ENCODE data around the gene FSHR. TPM values are rescaled to one million over a fixed set of nuclear protein-coding genes. Genes with fewer than 3 reads are reported as not detected.

Gene FSHR
- total and polyA plus RNA-seq, 2 experiments from 2014 or later, result not detected

DNA sequence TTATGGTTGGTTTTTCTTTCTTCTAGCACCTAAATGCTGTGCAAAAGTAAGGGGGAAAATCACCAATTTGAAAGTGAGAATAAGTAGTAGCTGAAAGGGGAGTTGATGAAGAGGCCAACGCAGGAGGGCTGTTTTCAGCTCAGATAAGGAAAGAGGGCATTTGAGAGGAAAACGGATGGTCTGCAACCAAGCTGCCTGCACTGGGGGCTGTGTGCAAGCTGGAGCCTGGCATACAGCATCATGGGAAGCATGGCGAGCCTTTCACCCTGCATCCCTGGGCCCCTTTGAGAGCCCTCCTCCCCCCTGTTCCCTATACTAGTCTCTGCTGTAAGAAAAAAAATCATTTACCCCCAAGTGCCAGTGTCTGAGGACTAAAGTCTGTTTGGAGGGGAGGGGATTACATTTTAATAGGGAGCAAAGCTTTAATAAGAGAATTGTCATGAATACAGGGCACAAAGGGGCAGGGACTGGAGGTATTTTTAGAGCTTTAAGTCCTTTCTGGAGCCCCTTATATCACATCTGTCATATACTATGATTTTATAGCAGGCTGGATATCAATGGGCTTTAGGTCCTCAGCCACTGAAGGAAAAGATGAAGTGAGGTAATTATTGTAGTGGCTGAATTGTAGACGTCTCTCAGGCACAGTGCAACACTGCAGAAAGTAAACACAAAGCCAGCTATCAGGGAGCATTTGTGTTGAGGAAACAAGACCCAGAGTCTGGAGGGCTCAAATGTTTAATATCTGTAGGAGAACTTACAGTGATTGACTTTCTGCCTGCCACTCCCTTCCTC, 120.7 kb downstream of the FSHR start (continued):
- TF ChIP-seq, protein P1, sequence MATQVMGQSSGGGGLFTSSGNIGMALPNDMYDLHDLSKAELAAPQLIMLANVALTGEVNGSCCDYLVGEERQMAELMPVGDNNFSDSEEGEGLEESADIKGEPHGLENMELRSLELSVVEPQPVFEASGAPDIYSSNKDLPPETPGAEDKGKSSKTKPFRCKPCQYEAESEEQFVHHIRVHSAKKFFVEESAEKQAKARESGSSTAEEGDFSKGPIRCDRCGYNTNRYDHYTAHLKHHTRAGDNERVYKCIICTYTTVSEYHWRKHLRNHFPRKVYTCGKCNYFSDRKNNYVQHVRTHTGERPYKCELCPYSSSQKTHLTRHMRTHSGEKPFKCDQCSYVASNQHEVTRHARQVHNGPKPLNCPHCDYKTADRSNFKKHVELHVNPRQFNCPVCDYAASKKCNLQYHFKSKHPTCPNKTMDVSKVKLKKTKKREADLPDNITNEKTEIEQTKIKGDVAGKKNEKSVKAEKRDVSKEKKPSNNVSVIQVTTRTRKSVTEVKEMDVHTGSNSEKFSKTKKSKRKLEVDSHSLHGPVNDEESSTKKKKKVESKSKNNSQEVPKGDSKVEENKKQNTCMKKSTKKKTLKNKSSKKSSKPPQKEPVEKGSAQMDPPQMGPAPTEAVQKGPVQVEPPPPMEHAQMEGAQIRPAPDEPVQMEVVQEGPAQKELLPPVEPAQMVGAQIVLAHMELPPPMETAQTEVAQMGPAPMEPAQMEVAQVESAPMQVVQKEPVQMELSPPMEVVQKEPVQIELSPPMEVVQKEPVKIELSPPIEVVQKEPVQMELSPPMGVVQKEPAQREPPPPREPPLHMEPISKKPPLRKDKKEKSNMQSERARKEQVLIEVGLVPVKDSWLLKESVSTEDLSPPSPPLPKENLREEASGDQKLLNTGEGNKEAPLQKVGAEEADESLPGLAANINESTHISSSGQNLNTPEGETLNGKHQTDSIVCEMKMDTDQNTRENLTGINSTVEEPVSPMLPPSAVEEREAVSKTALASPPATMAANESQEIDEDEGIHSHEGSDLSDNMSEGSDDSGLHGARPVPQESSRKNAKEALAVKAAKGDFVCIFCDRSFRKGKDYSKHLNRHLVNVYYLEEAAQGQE (IDR thresholded peaks at IDR 0.05; ENCODE audit: unreplicated experiment), result no peak
- TF ChIP-seq EZH2 (IDR thresholded peaks at IDR 0.05; ENCODE audit: low read depth, unreplicated experiment), result no peak
- TF ChIP-seq ZNF114 (CRISPR knock-in tag; IDR thresholded peaks at IDR 0.05), result no peak
- no peak for TF ChIP-seq POLR2AphosphoS5 (IDR thresholded peaks at IDR 0.05; ENCODE audit: low read depth)
- no peak for TF ChIP-seq CREB1 (CRISPR knock-in tag; IDR thresholded peaks at IDR 0.05; ENCODE audit: low read depth)

DNA sequence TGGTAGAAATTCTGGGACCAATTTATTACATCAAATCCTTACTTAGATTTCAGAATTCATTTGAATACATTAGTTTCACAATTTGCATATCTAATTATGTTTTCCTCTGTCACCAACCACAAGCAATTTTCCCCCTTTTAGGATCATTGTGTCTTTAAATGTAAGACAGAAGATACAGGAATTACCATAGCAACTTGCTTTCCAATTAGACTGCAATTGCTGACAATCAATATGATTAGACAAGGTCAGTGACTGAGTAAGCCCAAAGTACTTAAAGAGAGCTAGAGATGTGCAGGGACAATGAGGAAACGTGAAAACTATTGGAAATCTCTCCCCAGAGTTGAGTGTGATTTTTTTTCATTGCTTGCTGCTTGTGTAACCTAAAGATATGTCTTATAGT, 121.4 kb downstream of the FSHR start:
- H3K4me3 Mint-ChIP-seq, result no peak overlapping the region
- Histone ChIP-seq H3K4me2 (no peak overlapping the region), H3K9me2 (ENCODE audit: insufficient read depth) (no peaks in the 10 kb centered on the region), H3K4me3 (no peak overlapping the region), H3K79me2 (replicated peaks; ENCODE audit: insufficient read depth) (no peaks in the 10 kb centered on the region), H3K36me3 (ENCODE audit: insufficient read depth) (no peaks in the 10 kb centered on the region), H4K20me1 (replicated peaks; ENCODE audit: insufficient read depth) (no peaks in the 10 kb centered on the region), H3K4me1 (ENCODE audit: insufficient read depth) (no peaks in the 10 kb centered on the region), H3K27me3 (ENCODE audit: insufficient read depth) (no peaks in the 10 kb centered on the region), H3K27ac (ENCODE audit: low read depth) (no peak overlapping the region), H3F3A (replicated peaks; ENCODE audit: low read depth) (no peaks in the 10 kb centered on the region), H2AFZ (no peak overlapping the region)
- H3K36me3 Mint-ChIP-seq (ENCODE audit: low read depth), result no peaks in the 10 kb centered on the region
- H3K27ac Mint-ChIP-seq, result no peak overlapping the region
- peaks cover 9% of the 10 kb centered on the region for H3K4me1 Mint-ChIP-seq
- DNase-seq (ENCODE audit: low spot score) (no peak), ATAC-seq (no peak)
- peaks cover 2% of the 10 kb centered on the region for H3K27me3 Mint-ChIP-seq (ENCODE audit: insufficient read depth, low read depth, poor library complexity)
- H3K9me3 Mint-ChIP-seq, result no peaks in the 10 kb centered on the region
- TF ChIP-seq JUNB (IDR thresholded peaks at IDR 0.05; ENCODE audit: unreplicated experiment) (no peak), EZH2phosphoT487 (IDR thresholded peaks at IDR 0.05; ENCODE audit: unreplicated experiment) (no peak), EZH2 (IDR thresholded peaks at IDR 0.05; ENCODE audit: low read depth, unreplicated experiment) (no peak), ZNF114 (CRISPR knock-in tag; IDR thresholded peaks at IDR 0.05) (no peak), POLR2AphosphoS5 (IDR thresholded peaks at IDR 0.05; ENCODE audit: low read depth) (no peak), STAT1 (IDR thresholded peaks at IDR 0.05; ENCODE audit: unreplicated experiment) (no peak), CREB1 (CRISPR knock-in tag; IDR thresholded peaks at IDR 0.05; ENCODE audit: low read depth) (no peak)
- TF ChIP-seq, protein P2, sequence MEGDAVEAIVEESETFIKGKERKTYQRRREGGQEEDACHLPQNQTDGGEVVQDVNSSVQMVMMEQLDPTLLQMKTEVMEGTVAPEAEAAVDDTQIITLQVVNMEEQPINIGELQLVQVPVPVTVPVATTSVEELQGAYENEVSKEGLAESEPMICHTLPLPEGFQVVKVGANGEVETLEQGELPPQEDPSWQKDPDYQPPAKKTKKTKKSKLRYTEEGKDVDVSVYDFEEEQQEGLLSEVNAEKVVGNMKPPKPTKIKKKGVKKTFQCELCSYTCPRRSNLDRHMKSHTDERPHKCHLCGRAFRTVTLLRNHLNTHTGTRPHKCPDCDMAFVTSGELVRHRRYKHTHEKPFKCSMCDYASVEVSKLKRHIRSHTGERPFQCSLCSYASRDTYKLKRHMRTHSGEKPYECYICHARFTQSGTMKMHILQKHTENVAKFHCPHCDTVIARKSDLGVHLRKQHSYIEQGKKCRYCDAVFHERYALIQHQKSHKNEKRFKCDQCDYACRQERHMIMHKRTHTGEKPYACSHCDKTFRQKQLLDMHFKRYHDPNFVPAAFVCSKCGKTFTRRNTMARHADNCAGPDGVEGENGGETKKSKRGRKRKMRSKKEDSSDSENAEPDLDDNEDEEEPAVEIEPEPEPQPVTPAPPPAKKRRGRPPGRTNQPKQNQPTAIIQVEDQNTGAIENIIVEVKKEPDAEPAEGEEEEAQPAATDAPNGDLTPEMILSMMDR (conservative IDR thresholded peaks at IDR 0.05; ENCODE audit: low read depth in 2 of 2), result no peak
- TF ChIP-seq, protein P1 (IDR thresholded peaks at IDR 0.05; ENCODE audit: unreplicated experiment), result no peak
- TF ChIP-seq, protein P3, sequence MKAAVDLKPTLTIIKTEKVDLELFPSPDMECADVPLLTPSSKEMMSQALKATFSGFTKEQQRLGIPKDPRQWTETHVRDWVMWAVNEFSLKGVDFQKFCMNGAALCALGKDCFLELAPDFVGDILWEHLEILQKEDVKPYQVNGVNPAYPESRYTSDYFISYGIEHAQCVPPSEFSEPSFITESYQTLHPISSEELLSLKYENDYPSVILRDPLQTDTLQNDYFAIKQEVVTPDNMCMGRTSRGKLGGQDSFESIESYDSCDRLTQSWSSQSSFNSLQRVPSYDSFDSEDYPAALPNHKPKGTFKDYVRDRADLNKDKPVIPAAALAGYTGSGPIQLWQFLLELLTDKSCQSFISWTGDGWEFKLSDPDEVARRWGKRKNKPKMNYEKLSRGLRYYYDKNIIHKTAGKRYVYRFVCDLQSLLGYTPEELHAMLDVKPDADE (IDR thresholded peaks at IDR 0.05), result no peak
